ENCODE results near the gene ERBB4. TPM values are rescaled to one million over a fixed set of nuclear protein-coding genes. Genes with fewer than 3 reads are reported as not detected.

The ERBB4 gene
- total RNA-seq, 2 experiments from 2014 or later = not detected

- Histone ChIP-seq H2AFZ (ENCODE audit: low read length) (peak overlapping the region; percentile 70; the same call in 1 of the 2 replicates), H3K9me2 (ENCODE audit: insufficient read depth, low read length) (no peaks in the 10 kb centered on the region), H3K4me2 (ENCODE audit: low read length) (peak overlapping the region; percentile 25; the same call in 1 of the 2 replicates), H3K4me3 (ENCODE audit: low read depth, low read length, poor library complexity, severe bottlenecking) (no peak overlapping the region), H3K27ac (ENCODE audit: low read depth, low read length, poor library complexity, severe bottlenecking) (no peak overlapping the region), H3K79me2 (ENCODE audit: insufficient read depth, low read depth, low read length) (no peaks in the 10 kb centered on the region), H4K20me1 (ENCODE audit: insufficient read depth, low read length) (no peaks in the 10 kb centered on the region), H3K9me3 (ENCODE audit: low read length) (no peaks in the 10 kb centered on the region), H3K36me3 (ENCODE audit: insufficient read depth, low read length) (no peaks in the 10 kb centered on the region), H3K4me1 (ENCODE audit: insufficient read depth, low read length, poor library complexity, severe bottlenecking) (peaks cover 8% of the 10 kb centered on the region)
- intact Hi-C loops (cut with micrococcal nuclease; ENCODE audit: unreplicated experiment) = no loop called here
- no TSS peak for BruUV-seq (replicated peaks)
- no peak for DNase-seq (ENCODE audit: low spot score)
- ChIA-PET CTCF (ENCODE audit: unreplicated experiment) (no interaction called here), POLR2A (interaction anchor here (1.0 to 2.3 kb wide), 4 partner anchors 10 to 17 kb away, joined by 3 to 9 read pairs (median 4); no protein-coding TSS in a partner anchor)
- no peak for TF ChIP-seq EZH2phosphoT487 (IDR thresholded peaks at IDR 0.05; ENCODE audit: borderline replicate concordance, low read depth, low read length)
- TF ChIP-seq, protein P1, sequence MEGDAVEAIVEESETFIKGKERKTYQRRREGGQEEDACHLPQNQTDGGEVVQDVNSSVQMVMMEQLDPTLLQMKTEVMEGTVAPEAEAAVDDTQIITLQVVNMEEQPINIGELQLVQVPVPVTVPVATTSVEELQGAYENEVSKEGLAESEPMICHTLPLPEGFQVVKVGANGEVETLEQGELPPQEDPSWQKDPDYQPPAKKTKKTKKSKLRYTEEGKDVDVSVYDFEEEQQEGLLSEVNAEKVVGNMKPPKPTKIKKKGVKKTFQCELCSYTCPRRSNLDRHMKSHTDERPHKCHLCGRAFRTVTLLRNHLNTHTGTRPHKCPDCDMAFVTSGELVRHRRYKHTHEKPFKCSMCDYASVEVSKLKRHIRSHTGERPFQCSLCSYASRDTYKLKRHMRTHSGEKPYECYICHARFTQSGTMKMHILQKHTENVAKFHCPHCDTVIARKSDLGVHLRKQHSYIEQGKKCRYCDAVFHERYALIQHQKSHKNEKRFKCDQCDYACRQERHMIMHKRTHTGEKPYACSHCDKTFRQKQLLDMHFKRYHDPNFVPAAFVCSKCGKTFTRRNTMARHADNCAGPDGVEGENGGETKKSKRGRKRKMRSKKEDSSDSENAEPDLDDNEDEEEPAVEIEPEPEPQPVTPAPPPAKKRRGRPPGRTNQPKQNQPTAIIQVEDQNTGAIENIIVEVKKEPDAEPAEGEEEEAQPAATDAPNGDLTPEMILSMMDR (conservative IDR thresholded peaks at IDR 0.05; ENCODE audit: low read length) = no peak
Observed at GRCh38 chr2:211439011-211439410, 1099.6 kb downstream of the ERBB4 start.

DNA sequence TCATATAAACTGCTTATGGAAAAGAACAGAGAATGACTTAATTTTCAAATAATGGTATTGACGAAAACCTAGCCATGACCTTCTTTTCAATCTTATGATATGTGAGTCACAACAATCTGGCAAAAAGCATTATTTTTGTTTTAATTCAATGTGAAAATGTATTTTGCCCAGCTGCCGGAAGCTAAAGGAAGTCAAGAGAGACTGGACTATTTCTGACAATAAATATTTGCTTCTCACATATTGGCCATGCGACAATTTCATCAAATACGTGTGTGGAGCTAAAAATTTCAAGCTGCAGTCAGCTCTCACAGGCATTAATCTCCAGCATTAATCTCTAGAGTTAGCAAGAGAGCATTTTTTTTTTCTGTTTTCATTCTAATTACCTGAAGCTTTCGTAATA lies 1101.2 kb downstream of the ERBB4 start:
- Histone ChIP-seq H4K20me1 (ENCODE audit: insufficient read depth, low read length) (no peaks in the 10 kb centered on the region), H3K4me3 (ENCODE audit: low read depth, low read length, poor library complexity, severe bottlenecking) (no peak overlapping the region), H3K9me2 (ENCODE audit: insufficient read depth, low read length) (no peaks in the 10 kb centered on the region), H3K27ac (ENCODE audit: low read depth, low read length, poor library complexity, severe bottlenecking) (no peak overlapping the region), H3K4me2 (ENCODE audit: low read length) (no peak overlapping the region), H3K4me1 (ENCODE audit: insufficient read depth, low read length, poor library complexity, severe bottlenecking) (peaks cover 8% of the 10 kb centered on the region), H2AFZ (ENCODE audit: low read length) (no peak overlapping the region), H3K36me3 (ENCODE audit: insufficient read depth, low read length) (no peaks in the 10 kb centered on the region), H3K9me3 (ENCODE audit: low read length) (no peaks in the 10 kb centered on the region), H3K79me2 (ENCODE audit: insufficient read depth, low read depth, low read length) (no peaks in the 10 kb centered on the region)
- POLR2A ChIA-PET = interaction anchor here (0.6 to 1.4 kb wide), 5 partner anchors 8 to 49 kb away, joined by 3 to 4 read pairs (median 3); no protein-coding TSS in a partner anchor
- BruUV-seq (replicated peaks) = no TSS peak
- DNase-seq (ENCODE audit: low spot score) = no peak
- TF ChIP-seq EZH2phosphoT487 (IDR thresholded peaks at IDR 0.05; ENCODE audit: borderline replicate concordance, low read depth, low read length) = no peak
- TF ChIP-seq, protein P1 (conservative IDR thresholded peaks at IDR 0.05; ENCODE audit: low read length) = no peak
- CTCF ChIA-PET (ENCODE audit: unreplicated experiment) = no interaction called here
- intact Hi-C loops (cut with micrococcal nuclease; ENCODE audit: unreplicated experiment) = no loop called here

GRCh38 chr2:211436182-211436581 lies 1102.4 kb downstream of the ERBB4 start:
- no peaks in the 10 kb centered on the region for H3K79me2 ChIP-seq (ENCODE audit: insufficient read depth, low read depth, low read length)
- peaks cover 8% of the 10 kb centered on the region for H3K4me1 ChIP-seq (ENCODE audit: insufficient read depth, low read length, poor library complexity, severe bottlenecking)
- H3K9me3 ChIP-seq (ENCODE audit: low read length) = no peaks in the 10 kb centered on the region
- TF ChIP-seq, protein P1 (conservative IDR thresholded peaks at IDR 0.05; ENCODE audit: low read length) = no peak
- TF ChIP-seq EZH2phosphoT487 (IDR thresholded peaks at IDR 0.05; ENCODE audit: borderline replicate concordance, low read depth, low read length) = no peak
- no peak overlapping the region for H2AFZ ChIP-seq (ENCODE audit: low read length)
- ChIA-PET CTCF (ENCODE audit: unreplicated experiment) (no interaction called here), POLR2A (interaction anchor here (0.6 kb wide), 1 partner anchor 1502 kb away, joined by 3 read pairs; no protein-coding TSS in a partner anchor)
- H3K36me3 ChIP-seq (ENCODE audit: insufficient read depth, low read length) = no peaks in the 10 kb centered on the region
- no peaks in the 10 kb centered on the region for H4K20me1 ChIP-seq (ENCODE audit: insufficient read depth, low read length)
- H3K4me2 ChIP-seq (ENCODE audit: low read length) = no peak overlapping the region
- no peak for DNase-seq (ENCODE audit: low spot score)
- no TSS peak for BruUV-seq (replicated peaks)
- H3K9me2 ChIP-seq (ENCODE audit: insufficient read depth, low read length) = no peaks in the 10 kb centered on the region
- intact Hi-C loops (cut with micrococcal nuclease; ENCODE audit: unreplicated experiment) = no loop called here
- no peak overlapping the region for H3K4me3 ChIP-seq (ENCODE audit: low read depth, low read length, poor library complexity, severe bottlenecking)
- no peak overlapping the region for H3K27ac ChIP-seq (ENCODE audit: low read depth, low read length, poor library complexity, severe bottlenecking)
